ENCODE results near the gene CSH2.
"Not testable (repeated sequence)": the region's sequence is repeated elsewhere in the genome, so short reads cannot be mapped to it uniquely, and the experiment has no call there.

Gene CSH2

GRCh38 chr17:63873577-63873976 lies at the start of gene CSH2:
TSS of gene CSH2 (minus strand) at chr17:63873677. CDS start at chr17:63873614, 63 bp downstream.
- not testable (repeated sequence) for ATAC-seq

GRCh38 chr17:63922402-63922801 lies 48.9 kb upstream of the CSH2 start:
- ATAC-seq, result not testable (repeated sequence)

DNA sequence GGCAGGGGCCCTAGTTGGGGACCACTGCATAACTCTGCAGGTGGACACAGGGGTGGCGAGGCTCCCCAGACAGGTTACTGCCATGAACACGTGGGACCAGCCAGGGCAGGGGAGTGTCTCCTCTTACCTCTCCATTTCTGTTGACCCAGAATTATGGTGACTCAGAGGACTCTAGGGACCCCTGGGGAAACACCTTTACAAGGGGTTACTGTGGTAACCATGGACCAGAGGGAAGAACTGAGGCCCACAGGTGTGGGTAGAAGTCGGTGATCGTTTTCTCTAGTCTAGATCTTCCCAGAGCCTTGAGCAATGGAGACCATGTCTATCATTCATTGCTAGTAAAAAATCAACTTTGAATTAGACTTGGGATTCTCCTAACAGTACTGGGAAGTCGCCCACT lies 47.3 kb upstream of the CSH2 start:
- ATAC-seq, result not testable (repeated sequence)

DNA sequence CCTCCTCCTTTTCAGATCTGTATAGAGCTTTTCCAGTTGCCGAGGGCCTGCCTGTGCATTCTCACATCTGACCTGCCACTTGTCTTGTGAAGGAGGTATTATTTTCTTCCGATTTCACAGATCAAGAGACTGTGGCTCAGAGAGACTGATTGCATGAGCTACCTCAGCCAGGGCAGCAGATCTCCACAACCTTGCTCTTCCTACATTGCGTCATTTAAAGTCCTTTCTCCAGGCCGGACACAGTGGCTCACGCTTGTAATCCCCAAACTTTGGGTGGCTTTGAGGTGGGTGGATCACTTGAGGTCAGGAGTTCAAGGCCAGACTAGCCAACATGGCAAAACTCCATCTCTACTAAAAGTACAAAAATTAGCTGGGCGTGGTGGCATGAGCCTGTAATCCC lies 46.6 kb upstream of the CSH2 start:
- not testable (repeated sequence) for ATAC-seq

GRCh38 chr17:63919311-63919723 lies 45.8 kb upstream of the CSH2 start:
- no peak for TF ChIP-seq ZNF565 (CRISPR knock-in tag; conservative IDR thresholded peaks at IDR 0.05; ENCODE audit: low read depth)
- TF ChIP-seq RARB (CRISPR knock-in tag; IDR thresholded peaks at IDR 0.05), result no peak
- no peak for TF ChIP-seq SNAI2 (CRISPR knock-in tag; IDR thresholded peaks at IDR 0.05)
- no peak for TF ChIP-seq ZFP3 (CRISPR knock-in tag; IDR thresholded peaks at IDR 0.05)
- TF ChIP-seq CREB5 (CRISPR knock-in tag; IDR thresholded peaks at IDR 0.05; ENCODE audit: low read depth), result no peak
- TF ChIP-seq, protein P1, sequence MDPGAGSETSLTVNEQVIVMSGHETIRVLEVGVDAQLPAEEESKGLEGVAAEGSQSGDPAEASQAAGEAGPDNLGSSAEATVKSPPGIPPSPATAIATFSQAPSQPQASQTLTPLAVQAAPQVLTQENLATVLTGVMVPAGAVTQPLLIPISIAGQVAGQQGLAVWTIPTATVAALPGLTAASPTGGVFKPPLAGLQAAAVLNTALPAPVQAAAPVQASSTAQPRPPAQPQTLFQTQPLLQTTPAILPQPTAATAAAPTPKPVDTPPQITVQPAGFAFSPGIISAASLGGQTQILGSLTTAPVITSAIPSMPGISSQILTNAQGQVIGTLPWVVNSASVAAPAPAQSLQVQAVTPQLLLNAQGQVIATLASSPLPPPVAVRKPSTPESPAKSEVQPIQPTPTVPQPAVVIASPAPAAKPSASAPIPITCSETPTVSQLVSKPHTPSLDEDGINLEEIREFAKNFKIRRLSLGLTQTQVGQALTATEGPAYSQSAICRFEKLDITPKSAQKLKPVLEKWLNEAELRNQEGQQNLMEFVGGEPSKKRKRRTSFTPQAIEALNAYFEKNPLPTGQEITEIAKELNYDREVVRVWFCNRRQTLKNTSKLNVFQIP (CRISPR knock-in tag; IDR thresholded peaks at IDR 0.05; ENCODE audit: borderline replicate concordance, low read depth), result no peak
- peak; percentile 96 for ATAC-seq

DNA sequence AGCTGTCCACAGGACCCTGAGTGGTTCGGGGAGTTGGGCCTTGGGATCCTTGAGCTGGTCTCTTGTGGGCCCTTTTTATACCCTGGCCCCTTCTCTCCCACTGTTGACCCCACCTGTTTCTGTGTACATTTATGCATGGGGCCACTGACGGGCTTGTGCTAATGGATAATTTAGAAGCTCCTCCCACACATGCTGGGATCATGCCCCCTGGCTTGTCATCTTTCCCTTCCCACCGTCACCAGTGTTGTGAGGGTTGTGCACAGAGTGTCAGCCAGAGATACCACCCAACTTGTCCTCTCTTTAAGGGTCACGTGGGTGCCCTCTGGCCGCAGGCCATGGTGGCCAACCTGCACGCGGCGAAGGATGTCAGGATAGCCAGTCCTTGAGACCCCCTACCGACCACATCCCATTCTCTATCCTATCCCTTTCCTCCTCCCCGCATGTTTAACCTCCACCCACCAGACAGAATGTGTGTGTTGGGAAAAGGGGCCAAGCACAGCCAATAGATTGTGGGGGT lies 45.4 kb upstream of the CSH2 start, which contains the start of gene GH1:
Gene GH1, minus strand, starts transcription at position 51 of the 517 bp plus-strand sequence. CDS start 63 bp downstream, outside the sequence.
- ATAC-seq, result not testable (repeated sequence)

GRCh38 chr17:63918305-63918704 lies 44.8 kb upstream of the CSH2 start:
- TF ChIP-seq ARNTL (CRISPR knock-in tag; IDR thresholded peaks at IDR 0.05; ENCODE audit: borderline replicate concordance, low read depth) (no peak), CREB5 (CRISPR knock-in tag; IDR thresholded peaks at IDR 0.05; ENCODE audit: low read depth) (no peak), SNAI2 (CRISPR knock-in tag; IDR thresholded peaks at IDR 0.05) (no peak), OSR1 (CRISPR knock-in tag; IDR thresholded peaks at IDR 0.05) (no peak), BACH2 (CRISPR knock-in tag; IDR thresholded peaks at IDR 0.05; ENCODE audit: borderline replicate concordance) (no peak), ESRRG (CRISPR knock-in tag; IDR thresholded peaks at IDR 0.05) (no peak), TOX (CRISPR knock-in tag; IDR thresholded peaks at IDR 0.05; ENCODE audit: borderline replicate concordance) (no peak), CSDC2 (CRISPR knock-in tag; IDR thresholded peaks at IDR 0.05) (no peak), CSRNP3 (CRISPR knock-in tag; IDR thresholded peaks at IDR 0.05) (no peak), ISL1 (CRISPR knock-in tag; IDR thresholded peaks at IDR 0.05) (no peak), ZFP30 (CRISPR knock-in tag; IDR thresholded peaks at IDR 0.05) (no peak)
- TF ChIP-seq, protein P1 (CRISPR knock-in tag; IDR thresholded peaks at IDR 0.05; ENCODE audit: borderline replicate concordance, low read depth), result no peak
- ATAC-seq, result no peak
